ENCODE measurements around the gene TMOD4. TPM values are rescaled to one million over a fixed set of nuclear protein-coding genes. Genes with fewer than 3 reads are reported as not detected.
"Not testable (repeated sequence)": the region's sequence is repeated elsewhere in the genome, so short reads cannot be mapped to it uniquely, and the experiment has no call there.

The TMOD4 gene
- total RNA-seq, 1 donor from 2014 or later = not detected

DNA sequence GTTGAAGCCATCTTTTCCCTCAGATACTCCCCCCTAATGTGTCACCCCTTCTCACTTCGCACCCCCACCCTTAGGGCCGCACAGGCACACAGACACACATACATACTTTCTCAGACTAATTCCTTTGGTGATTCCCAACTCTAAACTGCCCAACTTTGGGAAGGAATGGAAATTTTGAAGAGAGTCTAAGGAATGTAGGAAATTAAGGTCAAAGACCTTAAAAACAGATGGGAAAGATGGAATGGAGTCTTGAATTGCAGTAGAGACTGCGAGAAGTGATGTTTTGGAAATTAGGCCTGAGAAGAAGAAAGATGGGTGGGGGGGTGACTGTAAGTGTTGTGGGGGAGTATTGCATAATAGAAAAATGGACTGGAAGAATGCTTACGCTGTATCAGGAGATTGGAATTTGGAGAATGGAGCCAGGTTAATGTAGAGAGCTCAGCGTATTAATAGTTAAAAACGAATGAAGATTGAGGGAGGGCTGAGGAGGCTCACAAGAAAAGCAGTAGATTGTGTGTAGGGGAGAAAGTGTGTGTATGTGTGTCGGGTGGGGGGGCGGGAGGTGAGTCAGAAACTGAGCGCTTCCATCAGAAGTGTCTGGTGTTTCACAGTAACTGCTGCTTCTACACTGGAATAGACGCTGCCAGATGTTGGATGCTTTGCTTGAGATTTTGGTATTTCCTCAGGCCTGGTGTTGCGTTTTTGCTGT is 24.2 kb upstream of the TMOD4 start:
- Histone ChIP-seq H3K27me3 (ENCODE audit: control insufficient read depth, insufficient read depth, low read length) (no peaks in the 10 kb centered on the region), H3K36me3 (ENCODE audit: control insufficient read depth, insufficient read depth, low read length) (peaks cover 9% of the 10 kb centered on the region), H3K4me3 (ENCODE audit: low read depth, low read length) (peak overlapping the region; percentile 62)
- FAIRE-seq = no peak
- TF ChIP-seq, protein P1, sequence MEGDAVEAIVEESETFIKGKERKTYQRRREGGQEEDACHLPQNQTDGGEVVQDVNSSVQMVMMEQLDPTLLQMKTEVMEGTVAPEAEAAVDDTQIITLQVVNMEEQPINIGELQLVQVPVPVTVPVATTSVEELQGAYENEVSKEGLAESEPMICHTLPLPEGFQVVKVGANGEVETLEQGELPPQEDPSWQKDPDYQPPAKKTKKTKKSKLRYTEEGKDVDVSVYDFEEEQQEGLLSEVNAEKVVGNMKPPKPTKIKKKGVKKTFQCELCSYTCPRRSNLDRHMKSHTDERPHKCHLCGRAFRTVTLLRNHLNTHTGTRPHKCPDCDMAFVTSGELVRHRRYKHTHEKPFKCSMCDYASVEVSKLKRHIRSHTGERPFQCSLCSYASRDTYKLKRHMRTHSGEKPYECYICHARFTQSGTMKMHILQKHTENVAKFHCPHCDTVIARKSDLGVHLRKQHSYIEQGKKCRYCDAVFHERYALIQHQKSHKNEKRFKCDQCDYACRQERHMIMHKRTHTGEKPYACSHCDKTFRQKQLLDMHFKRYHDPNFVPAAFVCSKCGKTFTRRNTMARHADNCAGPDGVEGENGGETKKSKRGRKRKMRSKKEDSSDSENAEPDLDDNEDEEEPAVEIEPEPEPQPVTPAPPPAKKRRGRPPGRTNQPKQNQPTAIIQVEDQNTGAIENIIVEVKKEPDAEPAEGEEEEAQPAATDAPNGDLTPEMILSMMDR (IDR thresholded peaks at IDR 0.05; ENCODE audit: insufficient read depth, low read length, severe bottlenecking) = no peak
- peak; percentile 90 for DNase-seq (ENCODE audit: low read depth)

DNA sequence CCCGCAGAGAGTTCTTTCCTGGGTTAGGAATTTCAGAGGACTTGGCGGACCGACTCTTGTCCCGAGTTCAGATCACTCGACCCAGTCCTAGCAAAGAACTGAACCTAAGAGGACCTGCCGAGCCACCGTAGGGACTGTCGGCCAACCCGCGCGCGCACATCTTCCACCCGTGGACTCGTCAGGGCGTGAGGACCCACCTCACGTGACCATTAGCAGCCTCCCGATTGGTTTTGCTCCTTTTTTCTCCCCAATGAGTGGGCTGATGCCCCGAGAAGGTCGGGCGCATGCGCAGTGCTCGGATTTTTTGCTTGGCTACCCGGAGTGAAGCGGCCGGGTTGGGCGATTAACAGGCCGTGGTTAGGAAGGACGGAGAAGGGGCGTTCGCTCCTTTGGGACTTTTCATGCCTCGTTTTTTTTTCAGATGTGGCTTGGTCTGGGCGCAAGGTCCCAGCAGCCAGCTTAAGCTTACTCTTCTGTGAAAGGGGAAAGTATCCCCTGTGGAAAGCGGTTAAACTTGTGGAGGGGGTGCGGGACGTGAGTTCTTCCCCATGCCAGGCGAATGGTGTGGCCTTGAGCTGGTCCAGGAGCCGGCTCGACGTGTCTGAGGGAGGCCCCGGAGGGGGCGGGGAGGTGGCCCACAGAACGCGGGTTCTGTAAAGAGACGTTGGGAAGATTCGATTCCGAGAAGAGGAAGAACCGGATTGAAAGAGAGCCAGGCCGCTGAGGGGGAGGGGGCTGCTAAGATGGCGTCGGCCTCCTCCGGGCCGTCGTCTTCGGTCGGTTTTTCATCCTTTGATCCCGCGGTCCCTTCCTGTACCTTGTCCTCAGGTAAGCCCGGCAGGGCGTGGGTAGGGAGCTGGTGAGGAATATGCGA is 22.7 kb upstream of the TMOD4 start, which contains the start of gene PIP5K1A:
TSS of gene PIP5K1A (plus strand) at position 299 of the 874 bp plus-strand sequence. CDS start at position 744, 445 bp downstream.
- DNase-seq (ENCODE audit: low read depth) (peak; percentile 93), FAIRE-seq (no peak)
- peak within 1 kb of the TSS; percentile 62 for H3K4me3 ChIP-seq (ENCODE audit: low read depth, low read length)
- H3K27me3 ChIP-seq (ENCODE audit: control insufficient read depth, insufficient read depth, low read length) = no peaks in the 10 kb centered on the region
- peaks cover 8% of the 10 kb centered on the region for H3K36me3 ChIP-seq (ENCODE audit: control insufficient read depth, insufficient read depth, low read length)
- TF ChIP-seq, protein P1 (IDR thresholded peaks at IDR 0.05; ENCODE audit: insufficient read depth, low read length, severe bottlenecking) = no peak

DNA sequence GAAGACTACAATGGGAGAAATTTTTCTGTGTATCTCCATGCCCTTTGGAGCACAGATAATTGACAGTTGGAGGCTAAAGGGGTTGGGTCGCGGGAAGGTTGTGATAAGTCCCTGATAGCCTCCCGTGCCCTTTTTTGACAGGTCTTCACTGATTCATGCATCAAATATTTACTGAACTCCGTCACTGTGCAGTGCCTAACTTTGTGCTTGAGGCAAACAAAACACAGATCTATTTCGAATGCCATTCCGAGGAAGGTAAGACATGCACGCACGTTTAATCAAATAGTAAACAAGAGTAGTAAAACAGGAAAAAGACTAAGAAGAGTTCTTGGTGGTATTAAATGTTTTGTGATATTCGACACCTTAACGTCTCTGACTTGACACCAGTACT is 22.1 kb upstream of the TMOD4 start:
- H3K36me3 ChIP-seq (ENCODE audit: control insufficient read depth, insufficient read depth, low read length) = peaks cover 5% of the 10 kb centered on the region
- H3K27me3 ChIP-seq (ENCODE audit: control insufficient read depth, insufficient read depth, low read length) = no peaks in the 10 kb centered on the region
- FAIRE-seq = no peak
- DNase-seq (ENCODE audit: low read depth) = peak; percentile 62
- H3K4me3 ChIP-seq (ENCODE audit: low read depth, low read length) = peak overlapping the region; percentile 62
- TF ChIP-seq, protein P1 (IDR thresholded peaks at IDR 0.05; ENCODE audit: insufficient read depth, low read length, severe bottlenecking) = no peak

DNA sequence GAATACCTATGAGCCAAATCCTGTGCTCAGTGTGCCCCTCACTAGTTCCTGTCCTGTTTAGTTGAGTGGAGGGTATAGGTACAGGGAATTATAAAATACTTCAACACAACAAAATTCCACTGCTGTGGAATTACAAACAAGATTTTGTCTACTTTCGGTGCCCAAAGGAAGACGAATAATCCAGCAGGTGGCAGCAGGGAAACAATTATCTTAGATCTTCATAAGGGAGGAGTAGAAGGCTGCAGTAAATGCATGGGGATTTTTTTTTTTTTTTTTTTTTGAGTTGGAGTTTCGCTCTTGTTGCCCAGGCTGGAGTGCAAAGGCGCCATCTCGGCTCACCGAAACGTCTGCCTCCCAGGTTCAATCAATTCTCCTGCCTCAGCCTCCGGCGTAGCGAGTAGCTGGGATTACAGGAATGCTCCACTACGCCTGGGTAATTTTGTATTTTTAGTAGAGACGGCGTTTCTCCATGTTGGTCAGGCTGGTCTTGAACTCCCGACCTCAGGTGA is 20.6 kb upstream of the TMOD4 start:
- H3K36me3 ChIP-seq (ENCODE audit: control insufficient read depth, insufficient read depth, low read length) = no peaks in the 10 kb centered on the region
- H3K27me3 ChIP-seq (ENCODE audit: control insufficient read depth, insufficient read depth, low read length) = no peaks in the 10 kb centered on the region
- FAIRE-seq (no peak), DNase-seq (ENCODE audit: low read depth) (peak; percentile 87)
- TF ChIP-seq, protein P1 (IDR thresholded peaks at IDR 0.05; ENCODE audit: insufficient read depth, low read length, severe bottlenecking) = peak; percentile 29
- H3K4me3 ChIP-seq (ENCODE audit: low read depth, low read length) = no peak overlapping the region

DNA sequence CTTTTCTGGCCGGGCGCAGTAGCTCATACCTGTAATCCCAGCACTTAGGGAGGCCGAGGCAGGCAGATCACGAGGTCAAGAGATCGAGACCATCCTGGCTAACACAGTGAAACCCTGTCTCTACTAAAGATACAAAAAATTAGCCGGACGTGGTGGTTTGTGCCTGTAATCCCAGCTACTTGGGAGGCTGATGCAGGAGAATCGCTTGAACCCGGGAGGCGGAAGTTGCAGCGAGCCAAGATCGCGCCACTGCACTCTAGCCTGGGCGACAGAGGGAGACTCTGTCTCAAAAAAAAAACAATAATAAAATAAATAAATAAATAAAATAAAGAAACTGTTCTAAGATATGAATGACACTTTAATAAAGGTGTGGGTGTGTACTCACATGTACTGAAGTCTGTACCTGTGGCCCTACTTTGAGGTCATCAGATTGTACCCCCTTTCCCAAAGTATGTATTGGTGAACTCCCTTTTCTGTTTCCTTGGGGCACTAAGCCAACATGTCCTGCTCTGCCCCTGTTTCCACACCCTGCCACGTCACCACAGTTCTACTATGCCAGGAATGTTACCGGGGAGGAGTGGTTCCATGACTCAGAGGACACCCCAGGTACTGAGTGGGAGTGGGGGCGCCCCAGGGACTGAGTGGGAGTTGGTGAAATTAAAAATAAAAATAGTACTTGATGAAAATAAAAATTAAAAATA is 19.3 kb upstream of the TMOD4 start:
- not testable (repeated sequence) for FAIRE-seq; H3K27me3 ChIP-seq (ENCODE audit: control insufficient read depth, insufficient read depth, low read length); H3K36me3 ChIP-seq (ENCODE audit: control insufficient read depth, insufficient read depth, low read length)
- peak overlapping the region; percentile 7 for H3K4me3 ChIP-seq (ENCODE audit: low read depth, low read length)
- peak; percentile 98 for DNase-seq (ENCODE audit: low read depth)
